CD4-positive, alpha-beta T cell treated with Interferon alpha-2 for 1 hour (primary cell): ENCODE data around the gene ST7.

Experiments used
- DNase-seq, 2 donors: peaks; one replicate each; pipeline ENCODE4 v3.0.0-alpha.2; 2020 to 2022

The ST7 gene

DNA sequence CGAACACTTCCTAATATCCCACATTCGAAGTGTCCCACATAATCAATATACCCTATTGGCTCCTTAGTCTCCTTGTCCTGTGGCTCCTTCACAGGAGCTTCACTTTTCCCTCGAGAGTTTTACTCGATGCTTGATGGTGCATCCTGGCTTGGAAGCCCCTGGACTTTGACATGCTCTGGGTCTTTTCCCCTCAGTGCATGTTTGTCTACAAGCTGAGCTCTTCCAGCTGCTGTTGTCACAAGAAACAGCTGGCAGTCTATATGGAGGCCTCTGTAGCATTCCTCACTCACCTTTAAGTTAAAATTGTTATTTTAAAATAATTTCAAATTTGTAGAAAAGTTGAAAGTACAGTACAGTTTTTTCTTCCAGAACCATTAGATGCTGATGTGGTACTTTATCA is 27.1 kb downstream of the ST7 start:
- no peak for DNase-seq

DNA sequence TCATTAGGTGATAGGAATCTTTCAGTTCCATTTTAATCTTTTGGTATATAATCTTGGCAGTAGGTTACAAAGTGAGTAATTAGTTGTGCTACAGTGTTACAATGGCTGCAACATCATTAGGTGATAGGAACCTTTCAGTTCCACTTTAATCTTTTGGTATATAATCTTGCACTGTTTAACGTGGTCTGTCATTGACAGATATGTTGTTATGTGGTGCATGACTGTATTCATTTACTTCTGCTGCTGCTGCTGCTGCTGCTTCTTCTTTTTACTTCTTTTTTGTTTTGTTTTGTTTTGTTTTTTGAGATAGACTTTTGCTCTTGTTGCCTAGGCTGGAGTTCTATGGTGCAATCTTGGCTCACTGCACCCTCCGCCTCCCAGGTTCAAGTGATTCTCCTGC is 28.6 kb downstream of the ST7 start:
- no peak for DNase-seq

DNA sequence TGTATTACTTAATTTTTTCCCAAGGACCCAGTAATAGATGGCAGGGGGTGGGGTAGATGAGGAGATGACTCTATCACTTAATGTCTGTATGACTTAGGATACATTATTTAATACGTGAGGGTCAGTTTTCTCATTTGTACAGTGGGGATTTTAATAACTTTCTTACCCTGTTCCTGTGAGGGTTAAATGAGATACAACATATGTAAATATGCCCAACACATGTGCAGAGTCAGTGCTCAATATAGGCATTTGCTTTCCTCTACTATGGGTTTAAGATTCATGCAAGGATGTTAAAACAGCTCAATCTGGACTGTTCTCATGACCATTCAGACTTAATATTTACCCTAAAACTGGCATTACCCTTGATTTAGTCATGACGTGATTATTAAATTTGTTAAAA is 31.2 kb downstream of the ST7 start:
- DNase-seq: no peak

DNA sequence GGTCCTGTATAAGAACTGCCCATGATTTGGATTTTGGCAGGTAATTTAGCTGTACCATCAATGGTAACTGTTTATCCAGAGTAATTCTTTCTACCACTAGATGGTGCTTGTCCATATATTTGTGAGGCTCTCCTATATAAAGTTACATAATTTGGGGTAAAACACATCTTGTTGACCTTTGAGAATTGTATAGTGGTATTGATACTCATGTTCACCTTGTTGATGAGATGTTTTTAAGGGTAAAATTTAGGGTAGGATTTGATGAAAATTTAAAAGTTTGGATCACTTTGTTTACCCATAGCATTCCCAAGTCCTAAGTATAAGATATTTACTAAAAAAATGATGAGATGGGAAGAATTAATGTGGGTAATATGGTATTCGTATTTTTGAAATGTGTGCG is 31.6 kb downstream of the ST7 start:
- DNase-seq: peak in 1 of 2 donors; percentile 56

DNA sequence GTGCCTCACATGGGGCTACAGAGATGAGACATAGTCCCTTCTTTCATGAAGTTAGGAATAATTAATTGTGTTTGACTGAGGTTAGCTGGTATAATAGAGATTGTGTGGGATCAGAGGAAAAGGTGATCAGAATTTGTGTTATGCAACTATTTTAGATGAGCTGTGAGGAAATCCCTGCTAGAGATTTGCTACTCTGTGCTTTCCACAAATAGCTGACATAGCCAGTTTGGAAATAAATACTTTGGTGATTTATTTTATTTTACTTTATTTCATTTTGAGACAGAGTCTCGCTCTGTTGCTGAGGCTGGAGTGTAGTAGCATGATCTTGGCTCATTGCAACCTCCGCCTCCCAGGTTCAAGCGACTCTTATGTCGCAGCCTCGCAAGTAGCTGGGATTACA is 32.3 kb downstream of the ST7 start:
- no peak for DNase-seq

DNA sequence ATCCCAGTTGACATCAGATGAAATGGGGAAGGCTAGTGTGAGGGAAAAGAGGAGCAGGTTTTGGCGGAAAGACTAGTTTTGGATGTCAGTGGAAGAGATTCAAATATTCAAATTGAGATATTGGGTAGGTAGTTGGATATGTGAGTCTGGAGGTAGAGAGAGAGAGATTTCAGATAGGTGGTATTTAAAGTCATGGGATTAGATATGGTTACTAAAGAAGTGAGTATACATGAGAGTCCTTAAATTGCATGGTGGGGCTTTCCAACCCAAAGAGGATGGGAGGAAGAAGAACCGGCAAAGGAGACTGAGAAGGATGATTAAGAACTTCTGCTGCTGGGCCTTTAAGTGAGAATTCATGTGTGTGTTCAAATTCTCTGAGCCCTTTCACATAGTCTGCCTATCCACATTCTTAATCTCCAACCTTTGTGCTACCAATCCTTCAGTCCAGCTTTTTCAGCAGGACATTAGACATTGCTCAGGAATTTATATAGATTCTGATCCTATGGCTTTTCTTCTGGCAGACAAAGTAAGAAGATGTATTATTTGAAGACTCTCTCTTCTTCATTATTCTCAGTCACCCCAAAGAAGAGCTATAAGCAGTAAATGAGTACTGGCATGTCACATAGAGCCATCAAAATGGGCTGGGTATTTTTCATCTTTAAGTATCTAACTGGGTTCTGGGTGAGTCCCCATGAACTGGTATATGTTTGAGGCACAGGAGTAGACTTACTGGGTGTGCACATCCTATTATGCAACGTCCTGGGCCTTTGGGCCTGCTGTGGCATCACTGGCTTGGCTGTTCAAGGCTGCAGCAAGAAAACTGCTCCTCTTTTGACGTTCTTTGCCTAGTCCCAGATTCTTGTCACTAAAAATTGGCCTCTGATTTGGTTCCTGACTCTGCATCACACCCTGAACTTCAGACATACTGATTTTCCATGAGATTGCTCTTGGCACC is 33.6 kb downstream of the ST7 start:
- no peak for DNase-seq

DNA sequence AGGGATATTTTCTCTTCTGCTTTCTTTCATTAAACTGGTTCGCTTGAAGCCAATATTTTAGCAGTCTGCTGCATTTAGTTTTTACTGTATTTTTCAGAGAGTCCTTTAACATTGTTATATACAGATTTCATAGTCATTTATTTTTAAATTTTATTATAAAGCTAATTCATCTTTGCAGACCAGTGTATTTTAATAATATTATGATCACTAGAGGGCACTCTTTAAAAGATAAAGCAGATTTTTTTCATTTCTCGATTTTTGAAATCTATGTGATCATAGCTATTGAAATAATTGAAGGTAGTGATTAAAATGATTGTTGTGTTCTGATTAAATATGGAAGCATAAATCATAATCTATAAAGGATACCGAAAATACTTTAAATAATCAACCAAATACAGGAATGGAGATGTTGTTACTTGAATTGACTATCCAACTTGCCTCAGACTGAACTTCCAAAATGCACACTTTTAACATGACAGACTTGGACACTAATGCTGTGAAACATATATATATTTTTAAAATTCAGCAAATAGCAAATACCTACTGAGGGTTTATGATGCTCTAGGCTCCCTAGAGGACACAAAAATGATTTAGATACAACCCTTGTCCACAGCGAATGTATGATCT is 35.2 kb downstream of the ST7 start:
- peak in 1 of 2 donors; percentile 17 for DNase-seq

DNA sequence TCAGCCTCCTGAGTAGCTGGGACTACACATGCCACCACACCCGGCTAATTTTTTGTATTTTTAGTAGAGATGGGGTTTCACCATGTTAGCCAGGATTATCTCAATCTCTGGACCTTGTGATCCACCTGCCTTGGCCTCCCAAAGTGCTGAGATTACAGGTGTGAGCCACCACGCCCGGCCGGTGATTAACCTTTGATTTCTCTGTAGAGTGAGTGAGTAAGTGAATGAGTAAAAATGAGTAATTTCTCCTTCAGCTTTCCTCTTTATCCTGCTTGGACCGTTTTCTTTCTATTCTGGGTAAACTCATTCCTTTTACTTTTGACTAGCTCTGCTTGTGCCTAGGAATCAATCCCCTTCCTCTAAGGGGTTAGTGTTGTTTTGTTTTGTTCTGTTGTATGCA is 36.8 kb downstream of the ST7 start:
- no peak for DNase-seq

DNA sequence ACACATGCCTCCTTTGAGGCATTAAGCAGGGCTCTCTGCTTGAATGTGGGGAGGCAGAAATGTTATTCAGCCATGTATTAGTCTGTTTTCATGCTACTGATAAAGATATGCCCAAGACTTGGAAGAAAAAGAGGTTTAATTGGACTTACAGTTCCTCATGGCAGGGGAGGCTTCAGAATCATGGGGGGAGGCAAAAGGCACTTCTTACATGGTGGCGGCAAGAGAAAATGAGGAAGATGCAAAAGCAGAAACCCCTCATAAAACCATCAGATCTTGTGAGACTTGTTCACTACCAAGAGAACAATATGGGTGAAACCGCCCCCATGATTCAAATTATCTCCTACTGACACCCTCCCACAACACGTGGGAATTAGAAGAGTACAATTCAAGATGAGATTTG is 37.9 kb downstream of the ST7 start:
- no peak for DNase-seq

DNA sequence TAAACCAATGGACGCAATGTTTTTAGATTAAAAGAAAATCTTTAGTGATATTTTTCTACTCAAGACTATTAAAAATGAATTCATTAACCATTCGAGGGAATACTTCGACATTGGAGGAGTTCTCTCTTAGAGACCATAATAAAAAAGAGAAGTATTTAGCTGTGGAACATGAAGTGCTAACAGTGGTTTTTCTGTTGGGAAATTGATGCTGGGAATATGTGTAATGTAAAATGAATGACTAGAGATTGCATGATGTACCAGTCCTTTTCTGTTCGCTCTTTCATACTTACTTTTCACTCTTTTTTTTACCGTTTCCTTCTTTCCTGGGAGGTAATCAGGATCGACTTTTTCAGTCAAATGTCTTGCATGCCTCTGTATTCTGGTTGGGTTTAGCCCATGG is 41.3 kb downstream of the ST7 start:
- DNase-seq: no peak

DNA sequence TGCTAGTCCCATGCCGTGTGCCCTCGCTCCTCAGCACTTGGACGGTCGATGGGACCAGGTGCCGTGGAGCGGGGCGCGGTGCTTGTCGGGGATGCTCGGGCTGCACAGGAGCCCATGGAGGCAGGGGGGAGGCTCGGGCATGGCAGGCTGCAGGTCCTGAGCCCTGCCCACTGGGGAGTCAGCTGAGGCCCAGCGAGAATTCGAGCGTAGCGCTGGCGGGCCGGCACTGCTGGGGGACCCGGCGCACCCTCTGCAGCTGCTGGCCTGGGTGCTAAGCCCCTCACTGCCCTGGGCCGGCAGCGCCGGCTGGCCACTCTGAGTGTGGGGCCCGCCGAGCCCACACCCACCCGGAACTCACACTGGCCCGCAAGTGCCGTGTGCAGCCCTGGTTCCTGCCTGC is 44.7 kb downstream of the ST7 start:
- no peak for DNase-seq

DNA sequence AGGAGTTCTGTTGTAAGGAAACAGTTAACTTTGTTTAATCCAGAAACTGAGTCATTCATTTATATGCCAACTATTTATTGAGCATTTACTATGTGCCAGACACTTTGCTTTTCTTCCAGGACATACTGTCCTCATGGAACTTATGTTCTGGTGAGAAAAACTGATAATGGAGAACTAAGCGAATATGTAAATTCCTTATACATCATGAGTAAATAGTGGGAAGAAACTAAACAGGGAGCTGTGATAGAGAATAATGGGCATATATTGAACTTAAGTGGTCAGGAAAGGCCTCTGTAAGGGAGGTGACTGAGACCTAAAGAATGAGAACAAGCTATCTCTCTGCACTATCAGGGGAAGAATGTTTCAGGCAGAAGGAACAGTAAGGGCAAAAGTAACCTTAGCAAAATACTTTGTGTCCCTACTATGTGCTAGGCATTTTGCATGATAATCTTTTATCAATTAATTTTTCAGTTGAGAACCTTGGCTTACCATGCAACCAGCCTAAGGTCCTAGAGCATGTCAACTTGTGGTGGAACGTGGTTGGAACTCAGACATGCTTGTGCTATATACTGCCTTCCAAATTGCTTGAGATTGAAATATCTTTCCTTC is 45.4 kb downstream of the ST7 start:
- no peak for DNase-seq

DNA sequence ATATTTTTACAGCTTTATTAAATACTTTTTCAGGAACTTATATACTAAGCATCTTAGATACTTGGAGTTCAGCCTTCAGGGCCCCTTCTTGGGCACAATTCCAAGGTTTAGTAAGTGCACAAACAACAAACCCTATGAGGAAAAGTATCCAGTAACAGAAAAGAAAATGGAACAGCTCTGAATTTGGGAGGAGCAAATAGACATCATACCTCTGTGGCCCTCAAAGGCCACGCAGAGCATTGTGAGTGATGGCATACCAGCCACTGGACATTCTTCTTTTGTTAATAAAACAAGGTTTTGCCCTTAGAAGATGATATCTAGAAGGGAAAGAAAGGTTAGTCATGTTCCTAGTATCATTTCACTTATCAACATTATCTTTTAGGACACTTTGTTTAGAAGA is 46.0 kb downstream of the ST7 start:
- no peak for DNase-seq

DNA sequence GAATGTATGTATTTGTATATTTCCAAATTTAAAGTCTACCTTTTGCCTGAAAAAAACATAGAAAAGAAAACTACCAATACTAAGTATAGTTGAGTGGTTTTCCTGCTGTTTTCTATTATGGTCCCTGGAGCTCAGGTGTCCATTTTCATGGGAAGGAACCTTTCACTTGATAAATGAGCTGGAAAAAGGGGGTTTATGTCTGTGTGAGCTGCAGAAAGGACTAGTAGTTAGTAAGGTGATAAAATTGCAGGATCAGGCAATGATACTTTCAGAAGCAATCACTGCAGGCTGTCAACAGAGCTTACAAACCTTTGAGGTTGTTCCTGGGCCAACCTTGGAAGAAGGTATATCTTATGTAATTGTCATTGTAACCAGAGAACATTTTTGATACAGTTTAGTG is 48.0 kb downstream of the ST7 start:
- no peak for DNase-seq

DNA sequence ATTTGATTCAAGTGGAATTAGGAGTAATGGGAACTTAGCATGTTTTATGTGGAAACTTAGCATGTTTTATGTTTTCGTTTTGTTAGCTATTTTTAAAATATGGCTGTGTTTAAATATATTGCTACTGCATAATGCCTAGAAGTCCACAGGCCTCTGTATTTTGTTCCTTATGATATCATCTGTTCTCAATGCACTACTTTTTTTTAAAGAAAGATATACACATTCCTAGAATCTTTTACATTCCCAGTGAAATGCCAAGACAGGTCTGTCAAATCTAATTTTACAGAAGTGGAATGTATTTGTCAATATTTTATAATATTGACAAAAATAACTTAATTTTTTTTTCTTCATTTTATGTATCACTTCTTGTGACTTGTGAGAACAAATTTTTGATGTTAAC is 51.6 kb downstream of the ST7 start:
- DNase-seq: no peak

DNA sequence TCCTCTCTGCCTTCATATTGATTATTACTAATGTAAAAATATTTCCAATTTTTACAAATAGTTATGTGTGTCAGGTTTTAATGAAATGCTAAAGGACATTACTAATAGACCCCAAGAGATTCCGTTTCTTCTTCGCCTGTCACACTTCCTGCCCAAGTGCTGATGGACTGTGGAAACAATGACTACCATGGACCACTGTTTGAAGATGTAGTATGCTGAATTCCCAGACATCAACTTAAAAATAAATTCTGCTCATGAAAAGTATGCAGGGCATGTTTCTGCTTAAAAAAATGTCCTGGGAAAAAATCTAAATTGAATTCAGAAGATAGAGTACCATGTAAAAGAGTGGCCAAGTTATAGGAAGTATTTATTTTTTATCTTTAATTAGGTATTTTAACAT is 52.1 kb downstream of the ST7 start:
- DNase-seq: no peak

DNA sequence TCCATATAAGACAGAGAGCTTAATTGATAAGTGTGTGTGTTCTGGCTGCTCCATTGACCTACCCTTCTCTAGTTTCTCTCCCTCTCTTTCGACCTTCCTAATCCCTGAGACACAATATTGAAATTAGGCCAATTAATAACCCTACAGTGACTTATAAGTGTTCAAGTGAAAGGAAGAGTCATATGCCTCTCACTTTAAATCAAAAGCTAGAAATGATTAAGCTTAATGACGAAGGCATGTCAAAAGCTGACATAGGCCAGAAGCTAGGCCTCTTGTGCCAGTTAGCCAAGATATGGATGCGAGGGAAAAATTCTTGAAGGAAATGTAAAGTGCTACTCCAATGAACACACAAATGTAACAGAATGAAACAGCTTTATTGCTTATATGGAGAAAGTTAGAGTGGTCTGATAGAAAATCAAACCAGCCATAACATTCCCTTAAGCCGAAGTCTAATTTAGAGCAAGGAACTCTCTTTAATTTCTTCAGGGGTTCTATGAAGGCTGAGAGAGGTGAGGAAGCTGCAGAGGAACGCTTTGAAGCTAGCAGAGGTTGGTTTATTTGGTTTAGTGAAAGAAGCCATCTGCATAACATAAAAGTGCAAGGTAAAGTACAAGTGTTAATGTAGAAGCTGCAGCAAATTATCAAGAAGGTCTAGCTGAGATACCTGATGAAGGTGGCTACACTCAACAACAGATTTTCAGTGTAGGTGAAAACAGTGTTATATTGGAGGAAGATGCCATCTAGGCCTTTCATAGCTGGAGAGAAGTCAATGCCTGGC is 53.8 kb downstream of the ST7 start:
- DNase-seq: no peak

DNA sequence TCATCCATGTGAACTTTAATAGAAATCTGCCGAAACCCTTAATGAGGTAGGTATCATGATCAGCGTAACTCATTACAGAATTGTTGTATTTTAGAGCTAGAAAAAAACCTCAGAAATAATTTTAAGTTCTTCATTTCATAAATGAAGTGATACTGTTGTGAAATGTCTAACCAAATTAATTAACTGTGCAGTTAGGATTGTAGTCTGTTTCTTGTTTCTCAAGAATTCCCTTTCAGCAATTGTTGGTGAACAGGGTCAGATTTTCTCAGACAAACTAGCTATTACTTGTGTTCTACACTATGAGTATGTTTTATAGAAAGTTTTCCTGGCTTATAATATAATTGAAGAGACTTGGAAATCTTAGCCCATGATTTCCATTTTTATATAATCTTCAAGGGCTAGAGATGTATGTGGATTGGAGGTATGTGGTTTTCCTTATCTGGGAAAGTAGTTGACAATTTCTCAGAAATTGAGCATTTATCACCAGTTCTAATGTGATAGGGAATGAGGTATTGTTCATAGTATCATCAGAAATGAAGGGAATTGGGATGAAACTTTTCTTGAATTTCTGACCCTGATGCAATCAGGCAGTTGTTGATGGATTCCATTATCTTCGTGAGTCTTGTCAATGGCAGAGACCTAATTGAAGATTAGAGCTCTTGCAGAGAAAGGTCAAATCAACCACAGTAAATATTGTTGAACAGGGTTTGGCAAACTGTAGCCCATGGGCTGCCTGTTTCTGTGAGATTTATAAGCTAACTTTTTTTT is 55.0 kb downstream of the ST7 start:
- no peak for DNase-seq

DNA sequence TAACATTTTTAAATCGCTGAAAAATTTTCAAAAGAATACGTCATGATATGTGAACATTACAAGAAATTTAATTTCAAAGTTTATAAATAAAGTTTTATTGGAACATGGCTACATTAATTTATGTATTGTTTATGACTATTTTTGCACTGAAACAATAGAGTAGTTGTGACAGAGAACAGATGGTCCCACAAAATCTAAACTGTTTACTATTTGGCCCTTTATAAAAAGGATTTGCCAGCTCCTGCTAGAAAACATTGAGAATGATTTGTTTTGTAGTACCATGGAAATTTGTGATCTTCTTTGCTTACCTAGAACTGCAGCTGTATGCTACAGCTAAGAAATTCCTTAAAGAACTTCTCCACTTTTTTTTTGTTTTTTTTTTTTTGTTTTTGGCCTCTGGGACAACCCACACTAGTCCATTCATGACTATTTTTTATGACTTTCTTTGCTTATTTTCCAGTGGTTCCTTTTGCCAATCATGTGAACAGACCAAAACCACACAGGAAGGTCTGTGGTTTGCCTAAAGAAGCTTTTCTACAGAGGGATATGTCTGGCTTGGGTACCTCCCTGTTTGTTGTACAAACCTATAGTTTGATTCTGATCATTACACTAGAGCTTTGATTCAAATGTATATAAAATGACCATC is 55.7 kb downstream of the ST7 start:
- DNase-seq: peak in 1 of 2 donors; percentile 53

DNA sequence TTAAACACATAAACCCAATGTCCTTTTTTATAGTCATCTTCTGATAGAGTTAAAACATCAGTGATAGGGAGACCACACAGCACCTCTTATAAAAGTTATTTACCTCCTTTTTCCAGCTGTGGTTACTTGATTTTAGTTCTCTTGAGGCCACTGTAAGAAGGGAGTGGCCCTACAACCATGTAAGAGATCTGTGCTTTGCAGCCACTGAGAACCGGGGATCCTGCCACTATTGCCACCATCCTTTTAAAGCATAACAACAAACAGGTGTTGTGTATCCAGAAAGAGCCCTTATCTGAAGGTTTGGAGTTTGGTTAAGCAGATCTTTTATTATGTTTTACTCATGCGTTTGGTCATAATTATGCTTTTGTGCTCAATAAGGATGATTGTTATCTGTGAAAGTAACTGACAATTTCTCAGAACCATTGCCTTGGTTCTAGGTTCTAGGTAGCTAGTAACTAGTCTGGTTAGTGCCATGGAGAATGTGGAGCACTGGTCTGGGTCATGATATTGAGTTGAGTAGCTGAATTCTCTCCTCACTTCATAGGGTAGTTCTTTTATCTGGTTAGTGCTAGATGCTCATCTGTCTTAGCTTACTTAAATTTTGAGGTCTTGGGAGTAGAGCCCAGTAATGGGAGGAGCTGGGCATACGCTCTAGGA is 56.5 kb downstream of the ST7 start:
- DNase-seq: no peak

DNA sequence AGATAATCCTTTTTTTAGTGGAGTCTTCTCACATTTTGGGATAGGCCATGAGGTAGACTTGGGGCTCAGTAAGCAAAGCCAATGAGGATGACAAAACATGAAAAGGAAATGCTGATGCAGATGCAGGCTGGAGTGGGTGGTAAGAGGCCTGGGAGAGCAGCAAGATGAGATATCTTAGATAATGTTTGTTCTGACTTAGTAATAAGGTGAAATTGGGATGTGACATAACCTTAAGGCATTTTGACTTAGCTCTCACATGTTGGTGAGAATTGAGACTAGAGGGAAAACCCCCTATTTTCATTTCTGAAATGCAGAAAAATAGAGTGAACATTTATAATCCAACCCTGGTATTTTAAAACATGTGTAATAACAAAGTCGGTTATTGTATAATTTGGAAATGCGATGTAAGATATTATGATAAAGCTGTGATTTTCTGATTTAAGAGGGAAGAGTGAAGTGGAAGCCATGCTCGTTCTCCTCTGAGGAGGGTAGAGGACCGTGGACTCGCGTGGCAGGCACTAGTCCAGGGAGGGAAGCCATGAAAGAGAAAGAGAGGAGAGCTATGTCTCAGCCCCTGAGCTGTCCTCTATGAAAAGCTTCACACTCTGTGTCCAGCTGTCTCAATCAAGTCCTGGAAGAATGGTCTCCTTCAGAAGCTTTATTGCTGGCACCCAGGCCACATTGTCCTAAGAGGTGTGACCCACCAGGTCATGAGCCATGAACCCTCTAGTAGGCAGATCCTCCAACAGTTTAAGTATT is 57.3 kb downstream of the ST7 start:
- DNase-seq: no peak
